OCI-LY7 (cell line): Measurements from ENCODE around the gene DAGLA. TPM values are rescaled to one million over a fixed set of nuclear protein-coding genes. Genes with fewer than 3 reads are reported as not detected.

ENCODE experiments used
- BruUV-seq: library from RNA; stranded (reverse); fragments of 400-500 nt; replicated peaks from 2 replicates; lab custom pipeline; 2021; lab: Mats Ljungman, UMichigan
- CTCF ChIA-PET: fragments of 300-600 bp; sonication (Branson Sonifier 250); formaldehyde crosslinking; loops from one replicate; lab custom pipeline; 2022; ENCODE audit warnings: antibody characterized with exemption; ENCODE audit not compliant: unreplicated experiment; lab: Charles Lee
- POLR2A ChIA-PET: fragments of 300-600 bp; sonication (Branson Sonifier 250); formaldehyde crosslinking; loops from one replicate; lab custom pipeline; 2022; ENCODE audit warnings: antibody characterized with exemption; lab: Charles Lee
- DNase-seq: peaks from one replicate; pipeline ENCODE4 v3.0.0-alpha.2; 2015; ENCODE audit warnings: low spot score
- H2AFZ ChIP-seq: fragments of 200-600 bp; sonication (generic), shearing (Covaris generic); 2 replicates; pipeline ENCODE4 v1.6.1; 2014; ENCODE audit warnings: mild to moderate bottlenecking, antibody characterized with exemption, low read length, moderate library complexity
- H3K27ac ChIP-seq: fragments of 200-600 bp; sonication (generic); 2 replicates; pipeline ENCODE4 v1.5.1; 2014; ENCODE audit warnings: mixed run types, low read depth, mild to moderate bottlenecking, moderate library complexity, low read length, inconsistent platforms; ENCODE audit not compliant: poor library complexity, severe bottlenecking
- H3K36me3 ChIP-seq: fragments of 200-600 bp; sonication (generic); 2 replicates; pipeline ENCODE4 v1.6.1; 2014; ENCODE audit warnings: mild to moderate bottlenecking, antibody characterized with exemption, low read length, moderate library complexity, mixed read lengths; ENCODE audit not compliant: insufficient read depth
- H3K4me1 ChIP-seq: fragments of 200-600 bp; sonication (generic); 2 replicates; pipeline ENCODE4 v1.5.1; 2014; ENCODE audit warnings: mild to moderate bottlenecking, low read length; ENCODE audit not compliant: insufficient read depth, poor library complexity, severe bottlenecking
- H3K4me2 ChIP-seq: fragments of 200-600 bp; sonication (generic); 2 replicates; pipeline ENCODE4 v1.6.1; 2014; ENCODE audit warnings: mild to moderate bottlenecking, low read length
- H3K4me3 ChIP-seq: fragments of 200-600 bp; sonication (generic); 2 replicates; pipeline ENCODE4 v1.5.1; 2014; ENCODE audit warnings: mild to moderate bottlenecking, low read depth, low read length; ENCODE audit not compliant: poor library complexity, severe bottlenecking
- H3K79me2 ChIP-seq: fragments of 200-600 bp; sonication (generic); 2 replicates; pipeline ENCODE4 v1.6.1; 2016; ENCODE audit warnings: low read depth, mild to moderate bottlenecking, low read length, moderate library complexity, mixed read lengths; ENCODE audit not compliant: insufficient read depth
- H3K9me2 ChIP-seq: fragments of 200-600 bp; sonication (generic); 2 replicates; pipeline ENCODE4 v1.6.1; 2016; ENCODE audit warnings: mild to moderate bottlenecking, low read length, mixed read lengths; ENCODE audit not compliant: insufficient read depth
- H3K9me3 ChIP-seq: fragments of 200-600 bp; sonication (generic); 2 replicates; pipeline ENCODE4 v1.6.1; 2014; ENCODE audit warnings: mild to moderate bottlenecking, mixed run types, low read length, mixed read lengths
- H4K20me1 ChIP-seq: fragments of 200-600 bp; sonication (generic); 2 replicates; pipeline ENCODE4 v1.6.1; 2014; ENCODE audit warnings: mild to moderate bottlenecking, antibody characterized with exemption, low read length, moderate library complexity, mixed read lengths; ENCODE audit not compliant: insufficient read depth
- CTCF ChIP-seq: fragments of 200-600 bp; sonication (generic); conservative IDR thresholded peaks from 2 replicates; pipeline ENCODE4 v1.5.1; 2014; ENCODE audit warnings: mild to moderate bottlenecking, antibody characterized with exemption, low read length, moderate library complexity, mixed read lengths
- EZH2phosphoT487 ChIP-seq: fragments of 200-600 bp; sonication (generic); IDR thresholded peaks from 2 replicates; pipeline ENCODE4 v1.6.1; 2018; ENCODE audit warnings: low read depth, borderline replicate concordance, mild to moderate bottlenecking, mixed run types, antibody characterized with exemption, low read length, moderate library complexity, mixed read lengths
- intact Hi-C: fragments of 100-400 bp; cut with micrococcal nuclease; formaldehyde crosslinking; loops from one replicate; pipeline ENCODE4 v1.10.0; 2022; ENCODE audit not compliant: unreplicated experiment
- total RNA-seq, 2 experiments: library from RNA; depleted of rRNA in 1 of 2; stranded (reverse); fragments of >200 nt in 1 of 2; shearing (Covaris generic) in 1 of 2; gene quantifications; 2 replicates each; pipeline ENCODE4 v1.2.3, GENCODE V29; 2014 to 2022

Gene DAGLA
- total RNA-seq, 2 experiments from 2014 or later, result not detected

GRCh38 chr11:61774411-61774810 is 94.2 kb downstream of the DAGLA start:
- H4K20me1 ChIP-seq, result no peaks in the 10 kb centered on the region
- TF ChIP-seq CTCF (no peak), EZH2phosphoT487 (no peak)
- POLR2A ChIA-PET, result interaction anchor here (0.7 kb wide), 1 partner anchor 418 kb away, joined by 3 read pairs; no protein-coding TSS in a partner anchor

GRCh38 chr11:61775106-61775505 is 94.9 kb downstream of the DAGLA start:
- no peaks in the 10 kb centered on the region for H3K9me2 ChIP-seq
- ChIA-PET CTCF (no interaction called here), POLR2A (interaction anchor here (0.7 kb wide), 1 partner anchor 358 kb away, joined by 4 read pairs; no protein-coding TSS in a partner anchor)
- no peaks in the 10 kb centered on the region for H4K20me1 ChIP-seq
- TF ChIP-seq EZH2phosphoT487 (no peak), CTCF (no peak)
- H3K27ac ChIP-seq, result no peak overlapping the region
- BruUV-seq, result no TSS peak
- no peak overlapping the region for H3K4me2 ChIP-seq
- no peak overlapping the region for H3K4me3 ChIP-seq
- H2AFZ ChIP-seq, result no peak overlapping the region
- H3K79me2 ChIP-seq, result no peaks in the 10 kb centered on the region
- H3K4me1 ChIP-seq, result peaks cover 9% of the 10 kb centered on the region
- H3K9me3 ChIP-seq, result no peaks in the 10 kb centered on the region
- H3K36me3 ChIP-seq, result no peaks in the 10 kb centered on the region
- intact Hi-C loops, result no loop called here
- no peak for DNase-seq

More at GRCh38 chr11:61774411-61774810, 94.2 kb downstream of the DAGLA start:
- peaks cover 9% of the 10 kb centered on the region for H3K4me1 ChIP-seq
- H2AFZ ChIP-seq, result no peak overlapping the region
- no TSS peak for BruUV-seq
- no peaks in the 10 kb centered on the region for H3K36me3 ChIP-seq
- no peak for DNase-seq
- CTCF ChIA-PET, result no interaction called here
- no peaks in the 10 kb centered on the region for H3K9me3 ChIP-seq
- H3K4me2 ChIP-seq, result no peak overlapping the region
- H3K79me2 ChIP-seq, result no peaks in the 10 kb centered on the region
- no peak overlapping the region for H3K27ac ChIP-seq
- intact Hi-C loops, result no loop called here
- H3K4me3 ChIP-seq, result no peak overlapping the region
- no peaks in the 10 kb centered on the region for H3K9me2 ChIP-seq
